ENCODE measurements around the gene SCARF2. TPM values are rescaled to one million over a fixed set of nuclear protein-coding genes. Genes with fewer than 3 reads are reported as not detected.

SCARF2 gene, protein sequence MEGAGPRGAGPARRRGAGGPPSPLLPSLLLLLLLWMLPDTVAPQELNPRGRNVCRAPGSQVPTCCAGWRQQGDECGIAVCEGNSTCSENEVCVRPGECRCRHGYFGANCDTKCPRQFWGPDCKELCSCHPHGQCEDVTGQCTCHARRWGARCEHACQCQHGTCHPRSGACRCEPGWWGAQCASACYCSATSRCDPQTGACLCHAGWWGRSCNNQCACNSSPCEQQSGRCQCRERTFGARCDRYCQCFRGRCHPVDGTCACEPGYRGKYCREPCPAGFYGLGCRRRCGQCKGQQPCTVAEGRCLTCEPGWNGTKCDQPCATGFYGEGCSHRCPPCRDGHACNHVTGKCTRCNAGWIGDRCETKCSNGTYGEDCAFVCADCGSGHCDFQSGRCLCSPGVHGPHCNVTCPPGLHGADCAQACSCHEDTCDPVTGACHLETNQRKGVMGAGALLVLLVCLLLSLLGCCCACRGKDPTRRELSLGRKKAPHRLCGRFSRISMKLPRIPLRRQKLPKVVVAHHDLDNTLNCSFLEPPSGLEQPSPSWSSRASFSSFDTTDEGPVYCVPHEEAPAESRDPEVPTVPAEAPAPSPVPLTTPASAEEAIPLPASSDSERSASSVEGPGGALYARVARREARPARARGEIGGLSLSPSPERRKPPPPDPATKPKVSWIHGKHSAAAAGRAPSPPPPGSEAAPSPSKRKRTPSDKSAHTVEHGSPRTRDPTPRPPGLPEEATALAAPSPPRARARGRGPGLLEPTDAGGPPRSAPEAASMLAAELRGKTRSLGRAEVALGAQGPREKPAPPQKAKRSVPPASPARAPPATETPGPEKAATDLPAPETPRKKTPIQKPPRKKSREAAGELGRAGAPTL
- total RNA-seq, result 4.4 and 9.1 TPM in 2 replicates

DNA sequence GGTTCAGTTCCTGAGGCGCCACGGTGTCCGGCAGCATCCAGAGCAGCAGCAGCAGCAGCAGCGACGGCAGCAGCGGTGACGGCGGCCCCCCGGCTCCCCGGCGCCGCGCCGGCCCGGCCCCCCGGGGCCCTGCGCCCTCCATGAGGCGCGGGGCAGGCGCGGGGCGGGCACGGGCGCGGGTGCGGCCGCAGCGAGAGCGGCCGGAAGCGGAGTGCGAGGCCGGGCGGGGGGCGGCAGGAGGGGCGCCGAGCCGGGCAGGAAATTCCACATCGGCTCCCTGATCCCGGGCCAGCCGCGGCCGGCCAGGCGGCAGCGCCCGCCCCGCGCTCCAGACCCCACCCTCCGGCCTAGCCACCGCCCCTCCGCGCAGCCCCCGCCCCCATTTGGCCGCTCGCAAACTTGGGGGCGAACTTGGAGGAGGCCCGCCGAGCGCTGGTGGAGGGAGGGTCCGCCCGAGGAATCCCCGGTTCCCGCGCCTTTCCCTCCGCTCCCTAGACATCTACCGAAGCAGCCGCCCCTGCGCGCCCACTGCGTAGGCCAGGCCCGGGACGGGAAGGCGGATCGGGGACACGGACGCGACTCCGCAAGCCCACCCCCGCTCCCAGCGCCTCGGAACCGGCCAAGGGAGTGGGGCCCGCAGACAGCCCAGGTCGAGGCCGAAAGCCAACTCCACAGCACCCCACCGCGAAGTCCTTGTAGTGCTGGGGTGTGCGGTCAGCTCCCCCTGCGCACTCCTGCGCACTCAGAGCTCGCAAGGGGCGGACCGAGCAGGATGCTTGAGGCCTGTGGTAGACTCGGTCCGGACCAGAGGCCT, at the start of gene SCARF2:
TSS of gene SCARF2 (minus strand) at position 213 of the 814 bp plus-strand sequence. CDS start at position 142, 71 bp downstream.

DNA sequence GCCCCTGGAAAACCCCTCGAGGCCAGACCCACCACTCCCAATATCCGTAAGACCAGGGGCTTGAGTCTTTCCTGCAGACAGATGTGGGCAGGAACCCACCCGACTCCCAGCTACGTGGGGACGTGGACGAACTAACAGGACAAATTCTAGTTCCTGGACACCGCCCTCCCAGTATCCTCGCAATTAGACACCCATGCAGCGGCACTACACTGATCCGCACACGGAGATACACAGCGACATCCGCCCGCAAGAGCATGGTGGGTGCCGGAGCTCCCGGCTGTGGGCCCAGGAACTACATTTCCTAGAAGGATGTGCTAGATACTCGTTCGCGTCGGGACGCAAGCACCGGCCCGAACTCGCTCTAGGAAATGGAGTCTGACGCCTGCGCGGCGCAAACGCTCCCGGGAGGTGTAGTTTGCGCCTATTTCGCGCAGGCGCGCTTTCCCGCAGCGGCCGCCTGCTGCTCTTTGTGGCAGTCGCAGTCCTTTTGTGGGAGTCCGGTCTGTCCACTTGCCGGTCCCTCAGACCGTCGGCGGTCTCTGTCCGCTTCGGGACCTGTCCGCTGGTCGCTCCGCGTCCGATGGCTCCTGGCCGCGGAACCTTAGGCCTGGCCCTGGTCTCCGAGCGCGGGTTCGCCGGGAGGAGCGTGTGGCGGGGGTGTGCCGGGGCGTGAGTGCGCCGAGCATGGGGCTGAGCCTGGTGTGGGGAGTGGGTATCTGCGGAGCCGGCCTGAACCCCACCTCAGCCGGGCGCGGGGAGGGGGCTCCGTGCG, 43.7 kb downstream of the SCARF2 start, which contains the start of gene ZNF74:
TSS of gene ZNF74 (plus strand) at position 447 of the 772 bp plus-strand sequence. CDS start 478 bp downstream, outside the sequence.

Other genes starting within 250 kb of the SCARF2 start
- gene RTN4R, start 169.5 kb downstream of the SCARF2 start, total RNA-seq, result 0.16 and 1.3 TPM in 2 replicates
- 41.9 and 42.3 TPM in 2 replicates for gene DGCR6L, start 117.8 kb downstream of the SCARF2 start, total RNA-seq
- 6.0 and 16.0 TPM in 2 replicates for gene ZNF74, start 43.7 kb downstream of the SCARF2 start, total RNA-seq
- 11.0 and 21.2 TPM in 2 replicates for gene KLHL22, start 58.0 kb upstream of the SCARF2 start, total RNA-seq
- 20.4 and 45.9 TPM in 2 replicates for gene MED15, start 69.8 kb upstream of the SCARF2 start, total RNA-seq